ENCODE results near the gene TYSND1.

DNA sequence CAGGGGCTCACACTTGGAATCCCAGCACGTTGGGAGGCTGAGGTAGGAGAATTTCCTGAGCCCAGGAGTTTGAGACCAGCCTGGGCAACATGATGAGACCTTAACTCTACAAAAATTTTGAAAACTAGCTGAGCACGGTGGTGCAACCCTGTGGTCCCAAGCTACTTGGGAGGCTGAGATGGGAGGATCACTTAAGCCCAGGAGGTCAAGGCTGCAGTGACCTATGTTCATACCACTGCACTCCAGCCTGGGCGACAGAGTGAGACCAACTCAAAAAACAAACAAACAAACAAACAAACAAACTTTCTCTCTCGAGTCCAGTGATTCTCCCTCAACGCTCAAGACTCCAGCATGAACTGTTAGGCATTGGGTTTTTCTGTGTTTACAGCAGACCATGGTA lies 2.0 kb upstream of the TYSND1 start:
- TF ChIP-seq EP300 (IDR thresholded peaks at IDR 0.05; ENCODE audit: low read depth) (no peak), POLR2AphosphoS5 (IDR thresholded peaks at IDR 0.05) (no peak), POLR2A (IDR thresholded peaks at IDR 0.05) (no peak)
- TF ChIP-seq, protein P1, sequence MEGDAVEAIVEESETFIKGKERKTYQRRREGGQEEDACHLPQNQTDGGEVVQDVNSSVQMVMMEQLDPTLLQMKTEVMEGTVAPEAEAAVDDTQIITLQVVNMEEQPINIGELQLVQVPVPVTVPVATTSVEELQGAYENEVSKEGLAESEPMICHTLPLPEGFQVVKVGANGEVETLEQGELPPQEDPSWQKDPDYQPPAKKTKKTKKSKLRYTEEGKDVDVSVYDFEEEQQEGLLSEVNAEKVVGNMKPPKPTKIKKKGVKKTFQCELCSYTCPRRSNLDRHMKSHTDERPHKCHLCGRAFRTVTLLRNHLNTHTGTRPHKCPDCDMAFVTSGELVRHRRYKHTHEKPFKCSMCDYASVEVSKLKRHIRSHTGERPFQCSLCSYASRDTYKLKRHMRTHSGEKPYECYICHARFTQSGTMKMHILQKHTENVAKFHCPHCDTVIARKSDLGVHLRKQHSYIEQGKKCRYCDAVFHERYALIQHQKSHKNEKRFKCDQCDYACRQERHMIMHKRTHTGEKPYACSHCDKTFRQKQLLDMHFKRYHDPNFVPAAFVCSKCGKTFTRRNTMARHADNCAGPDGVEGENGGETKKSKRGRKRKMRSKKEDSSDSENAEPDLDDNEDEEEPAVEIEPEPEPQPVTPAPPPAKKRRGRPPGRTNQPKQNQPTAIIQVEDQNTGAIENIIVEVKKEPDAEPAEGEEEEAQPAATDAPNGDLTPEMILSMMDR (IDR thresholded peaks at IDR 0.05): no peak

All from transverse colon (tissue), 4 donors.